Psoas muscle (tissue), 8 donors: Measurements from ENCODE around the gene PHYHIPL. TPM values are rescaled to one million over a fixed set of nuclear protein-coding genes. Genes with fewer than 3 reads are reported as not detected.

ENCODE experiments used
- ATAC-seq, 4 donors: fragments of 200-7000 bp; cut with Tn5 transposase; one replicate each; pipeline ENCODE4 v1.9.1; 2020; ENCODE audit warnings: moderate library complexity in 3 of 4, mild to moderate bottlenecking in 2 of 4
- DNase-seq, 2 donors: peaks; one replicate each; pipeline ENCODE4 v3.0.0-alpha.2; 2020
- H3K27ac ChIP-seq: fragments of 200-600 bp; one replicate; pipeline ENCODE4 v1.8.0; 2022
- H3K27me3 ChIP-seq, 3 donors: fragments of 200-600 bp in 1 of 3; one replicate each; pipeline versions ENCODE4 v1.6.1 to v1.8.0; 2013 to 2022; ENCODE audit warnings: low read length in 2 of 3, mild to moderate bottlenecking in 2 of 3, moderate library complexity in 1 of 3; ENCODE audit not compliant: insufficient read depth in 3 of 3
- H3K36me3 ChIP-seq, 2 donors: fragments of 200-600 bp in 1 of 2; one replicate each; pipeline versions ENCODE4 v1.6.1 to v1.8.0; 2013 to 2022; ENCODE audit warnings: low read depth in 1 of 2, mild to moderate bottlenecking in 1 of 2, moderate library complexity in 1 of 2; ENCODE audit not compliant: insufficient read depth in 1 of 2
- H3K4me1 ChIP-seq: fragments of 200-600 bp; one replicate; pipeline ENCODE4 v1.8.0; 2022
- H3K4me3 ChIP-seq: fragments of 200-600 bp; one replicate; pipeline ENCODE4 v1.8.0; 2022; ENCODE audit warnings: mild to moderate bottlenecking
- H3K9me3 ChIP-seq: fragments of 200-600 bp; one replicate; pipeline ENCODE4 v1.8.0; 2022
- CTCF ChIP-seq: fragments of 200-600 bp; IDR thresholded peaks from one replicate; pipeline ENCODE4 v1.8.0; 2022; ENCODE audit warnings: antibody characterized with exemption
- WGBS, 3 donors: extraction: QIAGEN DNeasy Blood & Tissue Kit; methylation state at CpG; one replicate each; pipeline versions ENCODE4 v1.1.6 to v1.1.7; 2013; 5-methylcytosine and 5-hydroxymethylcytosine counted together
- intact Hi-C, 2 donors: fragments of 100-400 bp; cut with DNase I; formaldehyde crosslinking; loops; one replicate each; pipeline versions ENCODE4 v1.11.0 to v1.14.2; 2022
- polyA plus RNA-seq, 3 donors: library from polyadenylated mRNA; stranded (reverse); fragments of 200-250 nt; gene quantifications; one replicate each; pipeline ENCODE4 v1.2.3, GENCODE V29; 2013
- total RNA-seq, 4 donors: library from RNA; stranded (reverse); fragmentation: NEBNext Ultra II Directional in 2 of 4; extraction: Animal tissue kit (Norgen Biotek cat#: 25700) in 2 of 4; gene quantifications; one replicate each; pipeline versions ENCODE4 v1.2.1 to v1.2.4, GENCODE V29; 2021 to 2023
- donor health status: healthy with polysubstance abuse.
- donor health status: DM: no; HTN: no; CAD: no; lungs with moderate emphysema.
- donor health status: Bipolar disorder and iron deficiency.
- donor health status: healthy.
- donor health status: DM: yes; HTN: yes; CAD: no.
- donor health status: DM: no; HTN: no; CAD: no.
- donor health status: DM: no; HTN: no; CAD: no.
- donor health status: DM: yes; HTN: yes; CAD: no.

Gene PHYHIPL
- total and polyA plus RNA-seq, 7 donors: 0.04 to 0.32 (median 0.10) TPM; not detected in 2

DNA sequence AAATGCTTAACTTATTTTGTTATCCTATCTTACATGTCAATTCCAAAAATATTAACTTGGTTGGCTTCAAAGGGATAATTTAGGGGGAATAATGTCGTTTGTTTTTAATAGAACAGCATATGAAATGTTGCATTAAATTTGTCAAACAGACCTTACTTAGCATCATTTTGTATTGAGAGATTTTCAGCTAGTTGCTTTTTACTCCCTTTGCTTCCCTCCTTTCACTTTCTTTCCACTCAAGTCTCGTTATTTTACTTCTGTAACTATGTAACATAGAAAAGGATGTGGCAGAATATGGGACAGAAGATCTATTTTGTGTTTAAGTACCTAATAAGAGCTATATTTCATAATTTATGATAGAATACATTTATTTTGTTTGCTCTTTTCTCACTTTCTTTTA lies 2.6 kb downstream of the PHYHIPL start:
- WGBS, 3 donors: 73 to 80% (median 77%) methylated on average over 2 of the region's 2 CpGs
- intact Hi-C loops: loop anchor here in 1 of 2 donors (10.0 kb wide), 1 partner anchor 394 kb away; no protein-coding TSS in a partner anchor
- Histone ChIP-seq H3K4me1 (no peaks in the 10 kb centered on the region), H3K4me3 (no peak overlapping the region), H3K36me3 (no peaks in the 10 kb centered on the region), H3K27ac (no peak overlapping the region), H3K9me3 (no peaks in the 10 kb centered on the region), H3K27me3 (peaks cover 0 to 28% (median 2%) of the 10 kb centered on the region in 3 donors)
- no peak for TF ChIP-seq CTCF
- DNase-seq (no peak), ATAC-seq (no peak)

GRCh38 chr10:59180689-59181270 lies 4.3 kb downstream of the PHYHIPL start:
- Histone ChIP-seq H3K27ac (no peak overlapping the region), H3K9me3 (no peaks in the 10 kb centered on the region), H3K4me1 (no peaks in the 10 kb centered on the region), H3K27me3 (peaks cover 0 to 28% (median 2%) of the 10 kb centered on the region in 3 donors), H3K36me3 (no peaks in the 10 kb centered on the region), H3K4me3 (no peak overlapping the region)
- no peak for ATAC-seq
- intact Hi-C loops: loop anchor here (2.0 to 5.0 kb wide), 3 partner anchors 228 to 398 kb away; no protein-coding TSS in a partner anchor
- no peak for DNase-seq
- no peak for TF ChIP-seq CTCF
- WGBS, 3 donors: 87 to 90% (median 88%) methylated on average over 3 of the region's 3 CpGs

- WGBS, 3 donors: 4 to 12% (median 7%) methylated on average over 2 of the region's 2 CpGs
- Histone ChIP-seq H3K36me3 (no peaks in the 10 kb centered on the region), H3K27ac (no peak overlapping the region), H3K4me1 (no peaks in the 10 kb centered on the region), H3K27me3 (peaks cover 0 to 25% (median 2%) of the 10 kb centered on the region in 3 donors), H3K9me3 (no peaks in the 10 kb centered on the region), H3K4me3 (no peak overlapping the region)
- ATAC-seq (peak in 3 of 4 donors; percentile 37 to 72 (median 42)), DNase-seq (no peak)
- peak; percentile 54 for TF ChIP-seq CTCF
- intact Hi-C loops: loop anchor here (2.0 to 5.0 kb wide), 3 partner anchors 229 to 399 kb away; no protein-coding TSS in a partner anchor
Observed at GRCh38 chr10:59181668-59182067, 5.2 kb downstream of the PHYHIPL start.

DNA sequence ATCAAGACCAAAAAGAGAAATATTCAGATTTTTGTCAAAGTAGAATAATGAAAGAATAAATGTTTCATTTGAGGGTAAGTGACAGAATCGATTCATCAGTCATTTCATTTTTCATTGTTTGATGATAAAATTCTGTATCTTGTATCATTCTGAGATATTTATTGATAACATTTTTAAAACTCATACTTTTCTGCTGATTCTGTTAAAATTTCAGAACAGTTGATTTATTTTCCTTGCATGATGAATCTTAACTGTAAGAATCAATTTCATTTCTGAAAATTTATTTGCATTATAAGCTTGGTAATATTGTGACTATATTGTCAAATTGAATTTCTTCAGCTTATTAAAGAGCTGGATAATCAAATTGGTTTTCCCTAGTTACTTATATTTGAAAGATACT lies 13.9 kb downstream of the PHYHIPL start:
- H3K9me3 ChIP-seq: no peaks in the 10 kb centered on the region
- H3K36me3 ChIP-seq: no peaks in the 10 kb centered on the region
- TF ChIP-seq CTCF: no peak
- no peak overlapping the region for H3K4me3 ChIP-seq
- intact Hi-C loops: no loop called here
- no peaks in the 10 kb centered on the region for H3K27me3 ChIP-seq
- no peaks in the 10 kb centered on the region for H3K4me1 ChIP-seq
- 91 to 94% (median 93%) methylated on average over 1 of the region's 1 CpG for WGBS, 3 donors
- ATAC-seq (no peak), DNase-seq (no peak)
- no peak overlapping the region for H3K27ac ChIP-seq
